Neural cell (in vitro differentiated cells): Measurements from ENCODE around the gene SLFN12L. TPM values are rescaled to one million over a fixed set of nuclear protein-coding genes. Genes with fewer than 3 reads are reported as not detected.

ENCODE experiments used
- H2AFZ ChIP-seq: fragments of 200-600, 300-800 bp; sonication (generic), shearing (Covaris generic); 2 replicates; pipeline ENCODE4 v1.6.0; 2014; ENCODE audit warnings: low read depth, mild to moderate bottlenecking, antibody characterized with exemption, low read length, moderate library complexity
- H3F3A ChIP-seq: fragments of 200-600 bp; shearing (Covaris generic); 2 replicates; pipeline ENCODE4 v1.6.1; 2016; ENCODE audit warnings: mild to moderate bottlenecking, moderate library complexity, mixed read lengths, antibody characterized with exemption, low read length; ENCODE audit not compliant: insufficient read depth, poor library complexity, severe bottlenecking
- H3K27ac ChIP-seq: fragments of 200-600, 300-800 bp; sonication (generic), shearing (Covaris generic); 2 replicates; pipeline ENCODE4 v1.5.1; 2014; ENCODE audit warnings: mild to moderate bottlenecking, low read length, moderate library complexity
- H3K27me3 ChIP-seq: fragments of 300-800, 200-600 bp; sonication (generic), shearing (Covaris generic); 2 replicates; pipeline ENCODE4 v1.6.0; 2014; ENCODE audit warnings: mild to moderate bottlenecking, low read depth, low read length, moderate library complexity; ENCODE audit not compliant: insufficient read depth
- H3K36me3 ChIP-seq: fragments of 300-800, 200-600 bp; sonication (generic), shearing (Covaris generic); 2 replicates; pipeline ENCODE4 v1.5.1; 2014; ENCODE audit warnings: mild to moderate bottlenecking, antibody characterized with exemption, low read length, moderate library complexity; ENCODE audit not compliant: insufficient read depth
- H3K4me2 ChIP-seq: fragments of 300-800, 200-600 bp; sonication (generic), shearing (Covaris generic); 2 replicates; pipeline ENCODE4 v1.6.0; 2014; ENCODE audit warnings: mild to moderate bottlenecking, low read length
- H3K4me3 ChIP-seq: fragments of 300-800, 200-600 bp; sonication (generic), shearing (Covaris generic); 2 replicates; pipeline ENCODE4 v1.5.1; 2014; ENCODE audit warnings: mild to moderate bottlenecking, low read length, moderate library complexity
- H3K79me2 ChIP-seq: fragments of 200-600 bp; shearing (Covaris generic); replicated peaks from 2 replicates; pipeline ENCODE4 v1.6.0; 2014; ENCODE audit warnings: mild to moderate bottlenecking, low read length, moderate library complexity; ENCODE audit not compliant: insufficient read depth
- H3K9ac ChIP-seq: fragments of 300-800, 200-600 bp; sonication (generic), shearing (Covaris generic); 2 replicates; pipeline ENCODE4 v1.6.1; 2016; ENCODE audit warnings: mild to moderate bottlenecking, low read length, mixed read lengths
- H3K9me2 ChIP-seq: fragments of 200-600 bp; shearing (Covaris generic); 2 replicates; pipeline ENCODE4 v1.6.1; 2016; ENCODE audit warnings: mild to moderate bottlenecking, low read length, mixed read lengths; ENCODE audit not compliant: insufficient read depth
- H3K9me3 ChIP-seq: fragments of 200-600, 300-800 bp; sonication (generic), shearing (Covaris generic); 2 replicates; pipeline ENCODE4 v1.6.1; 2016; ENCODE audit warnings: mild to moderate bottlenecking, mixed run types, low read length, moderate library complexity, mixed read lengths
- H4K20me1 ChIP-seq: fragments of 200-600 bp; shearing (Covaris generic); 2 replicates; pipeline ENCODE4 v1.6.1; 2016; ENCODE audit warnings: mild to moderate bottlenecking, mixed run types; ENCODE audit not compliant: insufficient read depth
- EP300 ChIP-seq: fragments of 450-650 bp; conservative IDR thresholded peaks from 2 replicates; pipeline ENCODE4 v1.6.1; 2014; ENCODE audit warnings: antibody characterized with exemption, mild to moderate bottlenecking, moderate library complexity; ENCODE audit not compliant: poor library complexity, severe bottlenecking
- EZH2 ChIP-seq: fragments of 200-600, 300-800 bp; shearing (Covaris generic), sonication (generic); IDR thresholded peaks from 2 replicates; pipeline ENCODE4 v1.6.1; 2014; ENCODE audit warnings: antibody characterized with exemption, low read length, borderline replicate concordance, mild to moderate bottlenecking; ENCODE audit not compliant: insufficient read depth, poor library complexity, severe bottlenecking
- MXI1 ChIP-seq: fragments of 450-650 bp; conservative IDR thresholded peaks from 2 replicates; pipeline ENCODE4 v1.6.1; 2014; ENCODE audit warnings: antibody characterized with exemption, mild to moderate bottlenecking; ENCODE audit not compliant: poor library complexity, severe bottlenecking
- POLR2AphosphoS5 ChIP-seq: IDR thresholded peaks from 2 replicates; pipeline ENCODE4 v1.6.1; 2012
- RAD21 ChIP-seq: fragments of 450-650 bp; conservative IDR thresholded peaks from 2 replicates; pipeline ENCODE4 v1.6.1; 2014; ENCODE audit warnings: antibody characterized with exemption, mild to moderate bottlenecking, moderate library complexity
- SMC3 ChIP-seq: fragments of 450-650 bp; conservative IDR thresholded peaks from 2 replicates; pipeline ENCODE4 v1.6.1; 2014; ENCODE audit warnings: antibody characterized with exemption, mild to moderate bottlenecking, moderate library complexity; ENCODE audit not compliant: poor library complexity
- TAF1 ChIP-seq: IDR thresholded peaks from 2 replicates; pipeline ENCODE4 v1.6.1; 2012; ENCODE audit warnings: low read depth
- polyA plus RNA-seq: library from polyadenylated mRNA; depleted of rRNA; stranded (reverse); fragments of >200 nt; gene quantifications from 2 replicates; pipeline ENCODE4 v1.2.3, GENCODE V29; 2014
- TF ChIP-seq, protein P1 (sequence below): fragments of 450-650 bp; IDR thresholded peaks from 2 replicates; pipeline ENCODE4 v1.5.1; 2014; ENCODE audit warnings: antibody characterized with exemption, mild to moderate bottlenecking, moderate library complexity; ENCODE audit not compliant: poor library complexity, severe bottlenecking
- TF ChIP-seq, protein P2 (sequence below): IDR thresholded peaks from 2 replicates; pipeline ENCODE4 v1.6.1; 2012; ENCODE audit warnings: borderline replicate concordance

The SLFN12L gene
- polyA plus RNA-seq, 1 donor from 2014 or later, result not detected

DNA sequence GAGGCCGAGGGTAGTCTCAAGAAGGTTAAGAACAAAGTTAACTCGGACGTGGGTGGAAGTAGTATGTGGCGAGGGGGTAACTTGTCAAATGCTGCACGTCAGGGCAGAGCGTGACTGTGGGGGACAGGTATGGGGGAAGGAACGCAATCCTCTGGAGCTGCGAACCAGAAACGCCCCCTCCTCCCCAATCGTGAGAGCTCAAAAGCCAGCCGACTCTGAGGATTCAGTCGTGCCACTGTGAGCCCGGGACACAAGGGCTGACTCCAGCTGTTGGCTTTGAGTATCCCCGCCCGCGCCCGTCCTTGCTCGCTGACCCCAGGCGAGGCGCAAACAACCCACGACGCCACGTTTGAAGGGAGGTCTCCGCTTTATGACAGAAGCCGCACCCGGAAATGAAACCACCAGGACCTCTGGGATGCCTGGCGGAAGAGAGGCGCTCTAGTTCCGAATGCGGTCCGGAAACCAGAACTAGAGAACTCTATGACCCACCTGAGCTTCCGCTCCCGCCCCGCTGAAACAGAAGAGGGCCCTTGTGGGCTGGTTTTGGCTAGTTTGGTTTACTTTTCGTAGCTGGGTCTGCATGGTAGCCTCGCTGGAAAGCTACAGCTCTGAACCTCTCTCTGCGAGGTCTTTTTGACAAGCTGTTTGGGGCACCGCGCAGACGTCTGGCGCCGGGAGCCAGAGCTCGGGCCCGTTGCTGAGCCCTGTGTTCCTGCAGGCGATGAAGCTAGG is 40.9 kb upstream of the SLFN12L start, which contains the start of gene PEX12:
PEX12 (minus strand) TSS at position 375 of the 732 bp plus-strand sequence. CDS start 550 bp downstream, outside the sequence.
- TF ChIP-seq POLR2AphosphoS5 (peak; percentile 90), MXI1 (peak; percentile 89), EP300 (peak; percentile 47), RAD21 (peak; percentile 22), TAF1 (peak; percentile 78), SMC3 (no peak), EZH2 (no peak)
- TF ChIP-seq, protein P1, sequence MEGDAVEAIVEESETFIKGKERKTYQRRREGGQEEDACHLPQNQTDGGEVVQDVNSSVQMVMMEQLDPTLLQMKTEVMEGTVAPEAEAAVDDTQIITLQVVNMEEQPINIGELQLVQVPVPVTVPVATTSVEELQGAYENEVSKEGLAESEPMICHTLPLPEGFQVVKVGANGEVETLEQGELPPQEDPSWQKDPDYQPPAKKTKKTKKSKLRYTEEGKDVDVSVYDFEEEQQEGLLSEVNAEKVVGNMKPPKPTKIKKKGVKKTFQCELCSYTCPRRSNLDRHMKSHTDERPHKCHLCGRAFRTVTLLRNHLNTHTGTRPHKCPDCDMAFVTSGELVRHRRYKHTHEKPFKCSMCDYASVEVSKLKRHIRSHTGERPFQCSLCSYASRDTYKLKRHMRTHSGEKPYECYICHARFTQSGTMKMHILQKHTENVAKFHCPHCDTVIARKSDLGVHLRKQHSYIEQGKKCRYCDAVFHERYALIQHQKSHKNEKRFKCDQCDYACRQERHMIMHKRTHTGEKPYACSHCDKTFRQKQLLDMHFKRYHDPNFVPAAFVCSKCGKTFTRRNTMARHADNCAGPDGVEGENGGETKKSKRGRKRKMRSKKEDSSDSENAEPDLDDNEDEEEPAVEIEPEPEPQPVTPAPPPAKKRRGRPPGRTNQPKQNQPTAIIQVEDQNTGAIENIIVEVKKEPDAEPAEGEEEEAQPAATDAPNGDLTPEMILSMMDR, result peak; percentile 37
- TF ChIP-seq, protein P2, sequence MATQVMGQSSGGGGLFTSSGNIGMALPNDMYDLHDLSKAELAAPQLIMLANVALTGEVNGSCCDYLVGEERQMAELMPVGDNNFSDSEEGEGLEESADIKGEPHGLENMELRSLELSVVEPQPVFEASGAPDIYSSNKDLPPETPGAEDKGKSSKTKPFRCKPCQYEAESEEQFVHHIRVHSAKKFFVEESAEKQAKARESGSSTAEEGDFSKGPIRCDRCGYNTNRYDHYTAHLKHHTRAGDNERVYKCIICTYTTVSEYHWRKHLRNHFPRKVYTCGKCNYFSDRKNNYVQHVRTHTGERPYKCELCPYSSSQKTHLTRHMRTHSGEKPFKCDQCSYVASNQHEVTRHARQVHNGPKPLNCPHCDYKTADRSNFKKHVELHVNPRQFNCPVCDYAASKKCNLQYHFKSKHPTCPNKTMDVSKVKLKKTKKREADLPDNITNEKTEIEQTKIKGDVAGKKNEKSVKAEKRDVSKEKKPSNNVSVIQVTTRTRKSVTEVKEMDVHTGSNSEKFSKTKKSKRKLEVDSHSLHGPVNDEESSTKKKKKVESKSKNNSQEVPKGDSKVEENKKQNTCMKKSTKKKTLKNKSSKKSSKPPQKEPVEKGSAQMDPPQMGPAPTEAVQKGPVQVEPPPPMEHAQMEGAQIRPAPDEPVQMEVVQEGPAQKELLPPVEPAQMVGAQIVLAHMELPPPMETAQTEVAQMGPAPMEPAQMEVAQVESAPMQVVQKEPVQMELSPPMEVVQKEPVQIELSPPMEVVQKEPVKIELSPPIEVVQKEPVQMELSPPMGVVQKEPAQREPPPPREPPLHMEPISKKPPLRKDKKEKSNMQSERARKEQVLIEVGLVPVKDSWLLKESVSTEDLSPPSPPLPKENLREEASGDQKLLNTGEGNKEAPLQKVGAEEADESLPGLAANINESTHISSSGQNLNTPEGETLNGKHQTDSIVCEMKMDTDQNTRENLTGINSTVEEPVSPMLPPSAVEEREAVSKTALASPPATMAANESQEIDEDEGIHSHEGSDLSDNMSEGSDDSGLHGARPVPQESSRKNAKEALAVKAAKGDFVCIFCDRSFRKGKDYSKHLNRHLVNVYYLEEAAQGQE, result peak; percentile 75
- no peaks in the 10 kb centered on the region for H3K9me3 ChIP-seq
- H3F3A ChIP-seq, result no peaks in the 10 kb centered on the region
- no peaks in the 10 kb centered on the region for H3K27me3 ChIP-seq
- peak within 1 kb of the TSS; percentile 97 for H3K4me2 ChIP-seq
- H3K9me2 ChIP-seq, result no peaks in the 10 kb centered on the region
- H3K9ac ChIP-seq, result peak within 1 kb of the TSS; percentile 96
- no peaks in the 10 kb centered on the region for H4K20me1 ChIP-seq
- H3K27ac ChIP-seq, result peak within 1 kb of the TSS; percentile 98
- H3K79me2 ChIP-seq, result no peaks in the 10 kb centered on the region
- H3K36me3 ChIP-seq, result no peaks in the 10 kb centered on the region
- H2AFZ ChIP-seq, result peak within 1 kb of the TSS; percentile 98
- peak within 1 kb of the TSS; percentile 86 for H3K4me3 ChIP-seq

DNA sequence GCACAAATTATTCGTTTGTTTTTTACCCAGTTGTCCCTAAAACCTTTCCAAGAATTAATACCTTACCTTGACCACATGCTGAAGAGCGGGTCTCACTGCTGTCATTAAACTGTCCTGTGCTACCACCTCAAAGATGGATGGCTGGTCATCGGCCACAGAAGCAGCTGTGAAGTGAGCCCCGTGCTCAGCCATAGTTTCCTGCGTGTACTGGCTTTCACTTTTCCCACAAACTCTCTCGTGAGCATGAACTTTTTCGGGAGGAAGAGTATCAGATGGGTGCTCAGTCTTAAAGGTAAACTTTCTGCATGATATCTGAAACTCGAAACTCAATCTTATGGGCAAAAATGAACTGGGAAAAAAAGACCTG is 40.3 kb upstream of the SLFN12L start:
- Histone ChIP-seq H3K27ac (peak overlapping the region; percentile 98), H4K20me1 (no peaks in the 10 kb centered on the region), H3F3A (no peaks in the 10 kb centered on the region), H3K9me2 (no peaks in the 10 kb centered on the region), H2AFZ (peak overlapping the region; percentile 42), H3K4me2 (peak overlapping the region; percentile 97), H3K79me2 (no peaks in the 10 kb centered on the region), H3K36me3 (no peaks in the 10 kb centered on the region), H3K9ac (peak overlapping the region; percentile 96), H3K27me3 (no peaks in the 10 kb centered on the region), H3K9me3 (no peaks in the 10 kb centered on the region), H3K4me3 (peak overlapping the region; percentile 86)
- TF ChIP-seq RAD21 (no peak), TAF1 (no peak), POLR2AphosphoS5 (no peak), SMC3 (no peak), MXI1 (no peak), EZH2 (no peak), EP300 (no peak)
- TF ChIP-seq, protein P1, result no peak
- TF ChIP-seq, protein P2, result no peak
